HG03039 (cell line): ENCODE results near the gene MYDGF.
A peak's percentile ranks its signal among the peaks of the same experiment; 100 is the strongest.

Source experiments
- ATAC-seq: cut with Tn5 transposase; IDR thresholded peaks from one replicate; pipeline ENCODE4 v1.9.1; 2021; ENCODE audit warnings: mild to moderate bottlenecking, moderate library complexity; ENCODE audit not compliant: unreplicated experiment

The MYDGF gene

DNA sequence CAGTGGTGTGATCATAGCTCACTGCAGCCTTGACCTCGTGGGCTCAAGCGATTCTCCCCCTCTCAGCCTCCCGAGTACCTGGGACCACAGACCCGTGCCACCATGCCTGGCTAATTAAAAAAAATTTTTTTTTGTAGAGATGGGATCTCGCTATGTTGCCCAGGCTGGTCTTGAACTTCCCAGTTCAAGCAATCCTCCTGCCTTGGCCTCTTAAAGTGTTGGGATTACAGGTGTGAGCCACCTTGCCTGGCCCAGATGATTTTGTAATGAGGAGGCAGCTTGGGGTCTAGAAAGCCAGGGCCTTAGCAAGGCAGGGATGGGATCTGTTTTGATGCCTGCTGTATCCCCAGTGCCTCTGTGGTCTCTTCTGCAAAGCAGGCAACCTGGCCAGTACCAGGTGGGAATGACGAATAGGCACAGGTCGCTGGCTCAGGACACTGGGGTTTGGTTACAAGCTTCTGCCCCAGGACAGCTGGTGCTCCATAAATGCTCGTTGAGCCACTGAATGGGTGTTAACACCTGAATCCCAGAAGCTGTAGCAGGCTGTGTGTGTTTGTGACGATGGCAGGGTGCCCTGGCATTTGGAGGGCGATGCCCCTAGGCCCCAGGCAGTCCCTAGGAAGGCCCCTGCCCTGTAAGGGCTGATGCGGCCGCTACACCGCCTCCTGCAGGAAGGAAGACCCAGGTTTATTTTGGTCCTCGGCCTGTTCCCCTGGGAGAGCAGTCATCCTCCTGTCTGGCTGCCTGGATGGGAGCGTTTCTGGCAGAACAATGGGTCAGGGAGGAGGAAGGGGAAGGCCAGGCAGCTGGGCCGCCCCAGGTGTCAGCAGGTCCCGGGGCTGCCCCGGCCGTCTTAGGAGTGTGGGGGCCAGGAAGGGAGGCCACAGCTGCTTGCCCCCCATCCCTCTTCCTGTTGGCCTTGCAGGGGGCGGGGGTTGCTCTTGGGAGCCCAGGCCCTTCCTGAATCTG, 22.2 kb downstream of the MYDGF start:
- ATAC-seq, result no peak

DNA sequence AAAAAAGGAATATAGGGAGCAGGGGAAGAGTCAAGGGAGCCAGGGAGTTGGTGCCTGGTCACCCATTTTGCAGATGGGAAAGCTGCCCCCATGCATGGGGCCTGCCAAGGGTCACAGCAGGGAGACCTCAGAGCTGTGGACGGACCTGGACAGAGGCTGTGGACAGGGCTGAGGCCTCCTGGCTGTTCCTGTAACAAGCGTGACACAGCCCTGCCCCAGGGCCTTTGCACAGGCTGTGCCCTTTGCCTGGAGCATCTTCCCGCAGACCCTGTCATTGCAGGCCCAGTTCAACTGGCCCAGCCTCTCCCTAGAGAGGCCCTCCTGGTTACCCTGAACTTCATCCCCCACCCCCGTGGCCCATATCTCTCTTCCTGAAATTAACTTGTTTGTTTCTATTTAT, 24.4 kb downstream of the MYDGF start:
- no peak for ATAC-seq

DNA sequence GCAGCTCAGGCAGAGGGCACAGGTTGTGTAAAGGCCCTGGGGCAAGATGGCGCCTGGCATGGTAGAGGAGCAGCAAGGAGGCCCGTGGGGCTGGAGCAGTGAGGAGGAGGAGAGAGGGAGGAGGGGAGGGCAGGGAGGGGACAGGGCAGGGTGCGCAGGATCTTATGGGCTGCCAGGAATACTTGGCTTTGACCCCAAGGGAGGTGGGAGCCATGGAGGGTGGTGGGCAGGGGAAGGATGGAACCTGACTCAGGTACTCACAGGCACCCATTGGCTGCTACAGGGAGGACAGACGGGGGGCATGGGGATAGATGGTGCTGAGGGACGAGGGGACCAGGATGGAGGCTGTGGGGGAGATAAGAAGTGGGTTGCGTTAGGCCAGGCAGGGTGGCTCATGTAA, 27.5 kb downstream of the MYDGF start:
- ATAC-seq, result no peak

DNA sequence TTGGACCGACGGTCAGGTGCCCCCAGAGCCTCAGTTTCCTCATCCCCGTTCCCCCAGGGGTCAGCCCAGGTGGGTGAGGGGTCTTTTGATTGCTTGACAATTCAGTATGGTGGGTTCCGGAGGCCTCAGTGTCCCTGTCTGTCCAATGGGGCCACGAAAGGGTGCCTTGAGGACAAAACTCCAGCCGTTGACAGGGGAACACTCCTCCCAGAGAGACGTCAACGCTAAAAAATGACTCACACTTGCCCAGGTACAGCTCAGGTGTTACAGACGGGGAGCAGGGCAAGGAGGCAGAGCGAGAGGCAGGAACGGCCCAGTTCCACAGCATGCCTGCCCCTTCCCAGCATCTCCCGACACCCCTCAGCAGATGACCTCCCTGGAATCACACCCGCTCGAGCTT, 29.0 kb downstream of the MYDGF start:
- no peak for ATAC-seq

DNA sequence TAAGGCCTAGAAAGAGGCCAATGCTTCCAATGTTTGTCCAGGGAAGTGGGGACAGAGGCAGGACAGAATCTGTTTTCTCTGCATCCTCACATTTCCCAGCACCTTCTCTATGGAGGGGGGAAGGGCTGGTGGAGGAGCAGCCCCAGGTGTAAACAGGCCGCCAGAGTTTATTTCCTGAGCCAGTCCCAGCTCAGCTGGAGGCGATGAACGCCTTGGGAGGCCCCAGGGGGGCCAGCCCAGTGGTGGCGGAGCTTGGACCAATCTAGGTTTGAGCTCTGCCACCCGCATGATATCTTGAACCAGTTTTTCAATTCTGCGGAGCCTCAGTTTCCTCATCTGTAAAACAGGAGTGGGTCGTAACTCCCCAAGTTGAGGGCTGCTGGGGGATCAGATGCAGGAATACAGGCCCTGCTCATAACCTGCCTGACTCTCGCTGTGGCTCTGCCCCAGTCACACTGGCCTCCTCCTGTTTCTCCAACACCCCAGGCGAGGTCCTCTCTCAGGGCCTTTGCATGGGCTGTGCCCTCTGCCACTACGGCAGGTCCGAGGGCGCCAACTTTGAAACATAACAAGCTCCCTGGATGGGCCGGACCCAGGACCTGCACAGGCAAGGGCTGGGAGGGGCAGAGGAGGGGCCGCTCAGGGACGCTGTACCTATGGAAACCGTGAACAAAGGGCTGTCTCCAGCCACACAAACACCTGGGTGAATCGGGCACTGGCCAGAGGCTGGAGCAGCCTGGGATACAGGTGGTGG, 29.7 kb downstream of the MYDGF start:
- ATAC-seq, result no peak

DNA sequence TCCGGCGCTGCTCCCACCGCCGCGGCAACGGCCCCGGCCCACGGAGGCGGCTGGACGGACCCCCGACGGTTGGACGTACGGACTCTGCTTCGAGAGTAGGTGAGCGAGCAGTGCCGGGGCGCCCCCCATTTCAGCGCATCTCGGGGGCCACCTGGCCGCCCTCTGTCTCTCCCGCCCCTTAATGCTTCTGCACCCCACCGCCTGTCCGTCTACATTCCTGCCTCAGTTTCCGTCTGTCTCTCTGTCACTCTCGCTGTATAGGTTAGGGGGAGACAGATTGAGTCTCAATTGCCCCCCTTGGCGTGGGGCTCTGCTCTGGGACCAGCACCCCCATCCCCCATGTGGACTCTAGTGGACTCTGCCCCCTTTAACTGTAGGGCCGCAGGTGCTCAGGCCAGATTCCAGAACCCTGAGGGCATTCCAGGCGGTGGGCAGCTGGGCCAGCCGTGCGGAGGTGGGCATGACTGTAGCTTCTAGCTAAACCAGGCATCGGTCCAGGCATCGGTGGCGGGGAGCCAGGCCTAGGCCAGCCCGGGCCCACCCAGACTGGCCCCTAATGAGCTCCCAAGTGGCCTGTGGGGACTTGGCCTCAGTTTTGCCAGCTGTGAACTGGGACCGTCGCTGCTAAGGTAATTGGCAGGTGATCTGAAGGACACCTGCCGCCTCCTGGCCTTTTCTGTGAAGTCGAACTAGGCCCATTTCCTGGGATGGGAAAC, 30.5 kb downstream of the MYDGF start:
- ATAC-seq, result peak; percentile 3

DNA sequence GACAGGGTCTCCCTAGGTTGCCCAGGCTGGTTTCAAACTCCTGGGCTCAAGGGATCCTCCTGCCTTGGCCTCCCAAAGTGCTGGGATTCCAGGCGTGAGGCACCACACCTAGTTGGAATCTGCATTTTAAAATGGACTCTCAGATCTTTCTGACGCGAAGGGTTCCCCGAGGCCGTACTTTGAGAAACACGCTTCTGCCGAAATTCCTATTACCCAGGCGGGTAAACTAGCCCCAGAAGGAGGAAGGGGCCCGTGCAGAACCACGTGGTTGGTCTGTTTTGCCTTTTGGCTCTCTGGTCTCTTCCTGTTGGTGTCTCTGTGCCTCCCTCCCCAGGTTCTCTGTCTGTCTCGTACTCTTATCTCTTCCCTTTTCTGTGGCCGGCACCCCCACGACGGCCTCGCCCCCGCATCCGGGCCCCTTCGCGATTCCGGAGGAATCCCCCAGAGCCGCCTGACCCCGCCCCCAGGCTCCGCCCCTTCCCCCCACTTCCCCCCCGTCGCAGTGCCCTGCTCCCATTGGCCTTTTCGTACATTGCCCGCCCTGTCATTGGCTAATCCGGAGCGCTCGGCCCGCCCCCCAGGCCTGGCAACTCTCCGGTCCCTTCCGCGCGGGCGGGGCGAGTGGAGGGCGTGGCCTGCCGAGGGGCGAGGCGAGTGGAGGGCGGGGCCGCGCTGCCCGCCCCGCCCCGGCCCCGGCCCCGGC, 31.2 kb downstream of the MYDGF start, which contains the start of gene TNFAIP8L1:
TNFAIP8L1 (plus strand) TSS at position 689 of the 703 bp plus-strand sequence. CDS start 12,354 bp downstream, outside the sequence.
- peak; percentile 74 for ATAC-seq

DNA sequence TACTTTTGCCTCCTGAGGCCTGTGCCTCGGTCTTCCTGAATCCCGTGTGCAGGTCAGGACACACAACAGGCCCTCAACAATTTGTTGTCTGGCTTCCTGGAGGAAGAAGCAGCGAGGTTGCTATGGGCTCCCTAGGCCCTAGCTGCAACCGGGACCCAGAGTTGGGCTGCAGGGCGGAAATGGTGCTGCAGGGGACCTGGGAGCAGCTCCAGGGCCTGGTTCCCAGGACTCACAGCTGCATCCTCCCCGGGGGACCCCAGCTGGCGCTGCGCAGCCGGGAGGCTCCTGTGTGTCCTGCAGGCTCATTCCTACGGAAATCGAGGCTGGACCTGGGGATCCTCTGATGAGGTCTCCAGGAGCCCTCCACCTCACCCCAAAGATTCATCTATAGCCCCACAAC, 31.8 kb downstream of the MYDGF start:
- no peak for ATAC-seq

DNA sequence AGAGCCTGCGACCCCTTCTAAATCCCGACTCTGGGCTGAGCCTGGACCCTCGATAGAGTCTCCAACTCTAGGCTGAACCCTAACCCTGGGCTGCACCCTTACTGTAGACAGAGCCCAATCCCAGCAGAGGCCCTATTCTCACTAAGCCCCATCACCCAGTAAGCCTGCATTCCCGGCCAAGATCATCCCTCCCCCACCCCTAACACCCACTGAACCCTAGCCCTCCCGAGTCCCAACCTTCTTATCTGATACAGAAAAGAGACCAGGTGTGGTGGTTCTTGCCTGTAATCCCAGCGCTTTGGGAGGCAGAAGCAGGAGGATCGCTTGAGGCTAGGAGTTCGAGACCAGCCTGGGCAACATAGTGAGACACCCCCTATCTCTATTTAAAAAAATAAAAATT, 33.4 kb downstream of the MYDGF start:
- no peak for ATAC-seq

DNA sequence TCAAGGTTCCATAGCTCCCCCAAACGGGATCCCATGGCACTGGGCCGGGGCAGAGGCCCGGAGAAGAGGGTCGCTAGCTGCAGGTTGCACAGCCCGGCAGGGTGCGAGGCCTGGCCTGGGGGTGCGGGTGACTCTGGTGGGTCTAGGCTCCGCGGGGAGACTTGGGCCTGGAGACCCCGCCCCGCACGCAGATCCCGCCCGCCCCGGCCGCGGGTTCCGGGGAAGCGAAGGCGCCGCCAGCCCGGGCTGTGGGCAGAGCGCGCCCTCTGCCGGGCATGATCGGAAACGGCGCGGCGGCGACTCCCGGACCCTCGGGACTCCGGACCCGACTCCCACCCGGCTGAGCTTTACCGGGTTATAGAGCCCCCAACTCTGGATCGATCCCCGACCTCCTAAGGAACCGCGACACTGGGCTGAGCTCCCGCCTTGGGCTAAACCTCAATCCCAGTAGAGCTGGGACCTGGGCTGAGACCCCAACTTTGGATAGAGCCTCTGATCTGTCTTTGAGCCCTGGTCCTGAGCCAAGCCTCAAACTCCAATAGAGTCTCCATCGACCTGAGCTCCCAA, 33.9 kb downstream of the MYDGF start:
- no peak for ATAC-seq

DNA sequence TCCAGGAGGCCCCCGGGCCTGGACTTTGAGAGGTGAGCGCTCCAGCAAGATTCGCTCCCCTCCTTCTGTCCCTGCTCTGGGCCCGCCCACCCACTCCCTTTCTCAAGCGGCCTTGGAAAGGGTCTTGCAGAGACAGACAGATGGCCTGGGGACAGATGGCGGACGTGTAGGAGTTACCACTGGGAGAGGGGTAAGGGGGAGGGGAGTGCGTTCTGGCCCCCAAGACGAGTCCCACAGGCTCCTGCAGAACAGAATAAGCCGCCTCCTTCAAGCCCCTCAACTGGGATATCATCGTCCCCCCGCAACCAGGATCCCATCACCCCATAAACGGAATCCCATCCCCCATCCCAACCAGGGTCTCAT, 34.4 kb downstream of the MYDGF start:
- no peak for ATAC-seq

DNA sequence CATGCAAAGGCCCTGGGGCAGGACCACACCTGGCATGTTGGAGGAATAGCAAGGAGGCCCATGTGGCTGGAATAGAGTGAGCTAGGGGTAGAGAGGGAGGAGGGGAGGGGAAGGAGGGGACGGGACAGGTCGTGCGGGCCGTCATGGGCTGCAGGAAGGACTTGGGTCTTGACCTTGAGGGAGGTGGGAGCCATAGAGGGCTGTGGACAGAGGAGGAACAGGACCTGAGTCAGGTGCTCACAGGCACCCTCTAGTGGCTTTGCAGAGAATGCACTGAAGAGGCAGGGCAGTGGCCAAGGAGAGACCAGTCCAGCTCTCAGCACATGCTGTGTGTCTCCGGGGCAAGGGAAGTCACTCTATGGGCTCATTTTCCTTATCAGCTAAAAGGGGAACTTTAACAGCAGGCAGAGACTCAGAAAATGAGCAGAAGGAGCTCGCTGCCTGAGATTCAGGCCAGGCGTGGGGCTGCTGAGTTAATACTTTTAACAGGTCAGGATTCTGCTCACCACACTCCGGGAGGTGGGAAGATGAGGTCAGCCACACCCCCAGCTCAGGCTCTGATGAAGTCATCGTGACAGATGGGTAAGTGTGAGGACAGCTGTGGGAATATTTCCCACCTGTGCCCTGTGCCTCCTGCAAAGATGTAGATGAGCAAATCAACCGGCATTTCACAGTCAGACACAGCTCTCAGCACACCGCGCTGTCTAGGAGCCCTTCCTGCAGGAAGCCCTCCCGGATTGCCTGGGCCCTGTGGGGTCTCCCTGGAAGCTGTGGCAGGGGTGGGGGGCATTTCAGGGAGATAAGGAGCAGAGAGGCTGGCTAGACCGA, 36.8 kb downstream of the MYDGF start:
- ATAC-seq, result no peak

DNA sequence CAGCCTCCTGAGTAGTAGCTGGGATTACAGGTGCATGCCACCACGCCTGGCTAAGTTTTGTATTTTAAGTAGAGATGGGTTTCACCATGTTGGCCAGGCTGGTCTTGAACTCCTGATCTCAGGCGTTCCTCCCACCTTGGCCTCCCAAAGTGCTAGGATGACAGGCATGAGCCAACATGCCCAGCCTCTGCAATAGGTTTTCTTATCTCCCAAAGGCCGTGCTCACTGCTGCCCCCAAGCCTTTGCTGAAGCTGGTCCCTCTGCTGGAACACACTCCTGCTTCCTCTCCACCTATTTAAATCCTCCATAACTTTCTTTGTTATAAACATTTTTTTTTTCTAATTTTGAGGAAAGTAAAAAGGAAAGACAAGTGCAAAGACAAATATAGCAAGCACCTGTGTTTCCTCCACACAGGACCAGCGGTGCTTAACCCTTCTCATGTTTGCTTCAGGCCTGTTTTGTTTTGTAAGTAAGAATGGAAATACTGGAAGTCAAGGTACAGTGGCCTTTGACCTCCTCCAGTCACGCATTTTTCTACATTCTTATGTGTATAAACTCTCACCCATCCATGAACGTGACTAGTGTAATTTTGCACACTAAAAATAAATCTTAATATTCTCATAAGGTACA, 45.3 kb downstream of the MYDGF start:
- ATAC-seq, result no peak

DNA sequence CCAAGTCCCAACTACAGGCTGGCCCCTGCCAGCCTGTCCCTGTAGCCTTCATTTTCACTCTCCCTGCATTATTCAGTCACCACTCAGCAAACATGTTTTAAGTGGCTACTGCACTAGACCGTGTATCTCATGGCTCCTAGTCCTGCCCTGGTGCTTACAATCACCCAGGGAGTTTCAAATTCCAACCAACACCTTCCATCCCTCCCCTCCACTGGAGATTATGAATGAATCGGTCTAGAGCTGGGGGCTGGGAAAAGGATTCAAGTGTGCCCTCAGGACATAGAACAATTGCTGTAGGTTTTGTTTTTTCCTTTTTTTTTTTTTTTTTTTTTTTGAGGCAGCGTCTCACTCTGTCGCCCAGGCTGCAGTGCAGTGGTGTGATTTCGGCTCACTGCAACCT, 45.8 kb downstream of the MYDGF start:
- ATAC-seq, result no peak

DNA sequence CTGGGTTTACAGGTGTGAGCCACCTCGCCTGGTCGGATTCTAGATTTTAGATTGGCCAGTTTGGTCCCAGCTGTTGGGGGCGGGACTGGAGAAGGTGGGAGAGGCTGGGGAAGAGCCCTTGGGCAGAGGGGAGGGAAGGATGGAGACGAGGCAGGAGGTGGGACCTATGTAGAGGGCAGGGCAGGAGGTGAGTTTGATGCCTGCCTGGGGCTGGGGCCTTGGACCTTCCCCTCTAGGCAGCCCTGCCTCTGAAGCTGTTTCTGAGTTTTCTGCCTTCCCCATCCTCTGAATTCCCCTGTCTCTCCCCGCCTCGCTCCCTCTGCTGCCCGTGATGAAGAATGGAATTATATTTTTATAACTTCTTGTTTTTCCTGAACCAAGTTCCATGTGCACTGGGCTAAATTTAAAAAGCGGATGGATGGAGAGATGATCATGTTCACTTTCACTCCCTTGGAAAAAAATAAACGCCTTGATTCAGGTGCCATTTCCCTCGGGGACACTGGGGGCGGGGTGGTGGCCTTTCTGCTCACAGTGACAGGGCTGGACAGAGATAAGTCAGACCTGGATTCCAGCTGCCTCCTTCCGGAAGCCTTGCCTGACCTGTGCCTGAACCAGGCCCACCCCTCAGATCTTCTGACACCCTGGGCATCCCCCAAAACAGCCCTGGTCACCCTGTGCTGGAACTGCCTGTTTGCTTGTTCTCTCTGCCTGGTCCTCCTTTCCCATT, 47.3 kb downstream of the MYDGF start:
- no peak for ATAC-seq

DNA sequence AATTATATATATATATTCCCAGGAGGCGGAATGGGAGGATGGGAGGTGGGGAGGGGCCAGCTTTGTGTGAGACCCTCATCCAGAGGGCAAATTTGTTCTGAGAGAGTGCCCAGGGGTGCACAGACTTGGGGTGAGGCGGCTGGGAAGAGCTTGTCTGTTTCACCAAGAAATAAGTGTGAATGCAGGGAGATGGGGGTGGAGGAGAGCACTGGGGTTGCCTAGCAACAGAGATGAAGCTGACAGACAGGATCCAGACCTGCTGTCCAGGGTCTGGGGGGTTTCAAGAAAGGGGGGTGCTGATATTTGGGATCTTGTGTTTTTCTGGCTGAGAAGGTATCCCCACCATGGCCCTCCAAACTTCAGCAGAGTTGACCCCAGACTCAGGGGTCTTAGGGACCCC, 49.5 kb downstream of the MYDGF start:
- ATAC-seq, result no peak

DNA sequence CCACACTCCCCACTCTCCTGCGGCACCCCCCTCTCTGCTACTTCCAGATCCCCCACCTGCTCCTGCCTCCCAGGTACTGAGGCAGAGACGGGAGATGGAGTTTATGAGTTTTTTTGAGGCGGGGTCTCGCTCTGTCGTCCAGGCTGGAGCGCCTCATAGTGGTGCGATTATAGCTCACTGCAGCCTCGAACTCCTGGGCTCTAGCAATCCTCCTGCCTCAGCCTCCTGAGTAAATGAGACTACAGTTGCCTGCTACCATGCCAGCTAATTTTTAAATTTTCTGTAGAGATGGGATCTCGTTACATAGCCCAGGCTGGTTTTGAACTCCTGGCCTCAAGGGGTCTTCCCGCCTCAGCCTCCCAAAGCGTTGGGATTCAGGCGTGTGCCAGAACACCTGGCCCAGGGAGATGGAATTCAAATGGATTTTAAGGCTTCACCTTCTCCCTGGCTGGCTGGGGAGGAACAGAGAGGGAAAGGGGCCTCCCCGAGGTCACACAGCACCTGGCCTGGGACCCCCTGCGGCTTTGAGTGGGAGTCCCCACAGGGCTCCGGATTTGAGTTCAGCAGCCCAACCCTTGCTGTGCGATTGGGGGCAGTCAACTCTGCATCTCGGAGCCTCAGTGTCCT, 50.4 kb downstream of the MYDGF start:
- ATAC-seq, result no peak

DNA sequence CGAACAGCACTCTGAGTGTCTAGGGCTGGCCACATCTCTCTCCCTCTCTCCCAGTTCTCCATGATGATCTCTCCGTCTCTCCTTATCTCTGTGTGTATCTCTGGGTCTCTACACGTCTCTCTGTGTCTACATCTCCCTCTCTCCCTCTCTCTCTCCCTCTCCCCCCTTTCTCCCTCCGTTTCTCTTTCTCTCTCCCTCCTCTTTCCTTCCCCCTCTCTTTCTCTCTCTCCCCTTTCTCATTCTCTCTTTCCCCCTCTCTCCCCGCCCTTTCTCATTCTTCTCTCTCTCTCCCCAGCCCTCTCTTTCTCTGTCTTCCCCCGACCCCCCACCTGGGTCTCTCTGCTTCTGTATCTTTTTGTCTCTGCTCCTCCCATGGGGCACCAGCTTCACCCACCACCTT, 52.1 kb downstream of the MYDGF start:
- no peak for ATAC-seq
